Mesenchymal stem cell (in vitro differentiated cells and primary cell): ENCODE data around the gene DNAH7.

Experiments used
- DNase-seq: peaks from one replicate; pipeline ENCODE4 v3.0.0-alpha.2; 2013
- H2AFZ ChIP-seq: one replicate; pipeline ENCODE4 v1.6.1; 2013; ENCODE audit warnings: low read depth, mild to moderate bottlenecking, control low read depth, inconsistent platforms, low read length, moderate library complexity
- H2AK5ac ChIP-seq: 2 replicates; pipeline ENCODE4 v1.6.1; 2013; ENCODE audit warnings: low read length, moderate library complexity, mild to moderate bottlenecking, inconsistent platforms; ENCODE audit not compliant: severe bottlenecking
- H2BK120ac ChIP-seq: one replicate; pipeline ENCODE4 v1.6.1; 2013; ENCODE audit warnings: low read depth, mild to moderate bottlenecking, inconsistent platforms, low read length, moderate library complexity
- H2BK12ac ChIP-seq, 2 experiments: one replicate each; pipeline ENCODE4 v1.6.1; 2013; ENCODE audit warnings: inconsistent platforms in 2 of 2, low read length in 2 of 2, mild to moderate bottlenecking in 2 of 2, moderate library complexity in 2 of 2, control low read depth in 1 of 2
- H2BK15ac ChIP-seq: one replicate; pipeline ENCODE4 v1.6.1; 2013; ENCODE audit warnings: mild to moderate bottlenecking, low read depth, inconsistent platforms; ENCODE audit not compliant: poor library complexity, severe bottlenecking
- H2BK5ac ChIP-seq: 2 replicates; pipeline ENCODE4 v1.6.1; 2013; ENCODE audit warnings: low read depth, mild to moderate bottlenecking, low read length, control low read depth, inconsistent platforms; ENCODE audit not compliant: poor library complexity, severe bottlenecking
- H3K14ac ChIP-seq, 2 experiments: one replicate each; pipeline ENCODE4 v1.6.1; 2013; ENCODE audit warnings: inconsistent platforms in 2 of 2, low read length in 2 of 2, control low read depth in 1 of 2, mild to moderate bottlenecking in 1 of 2, moderate library complexity in 1 of 2
- H3K18ac ChIP-seq, 2 experiments: one replicate each; pipeline ENCODE4 v1.6.1; 2013; ENCODE audit warnings: inconsistent platforms in 2 of 2, low read length in 2 of 2, control low read depth in 1 of 2, low read depth in 1 of 2, mild to moderate bottlenecking in 1 of 2
- H3K23ac ChIP-seq, 2 experiments: one replicate each; pipeline ENCODE4 v1.6.1; 2013; ENCODE audit warnings: inconsistent platforms in 2 of 2, low read length in 2 of 2, mild to moderate bottlenecking in 2 of 2, moderate library complexity in 2 of 2, control low read depth in 1 of 2
- H3K27ac ChIP-seq: 2 replicates; pipeline ENCODE4 v1.5.1; 2013; ENCODE audit warnings: mild to moderate bottlenecking, moderate library complexity, low read length, control low read depth, inconsistent platforms; ENCODE audit not compliant: poor library complexity, severe bottlenecking
- H3K27me3 ChIP-seq, 2 experiments: 2 replicates each; pipeline versions ENCODE4 v1.6.1 to v1.7.0; 2013; ENCODE audit warnings: low read length in 2 of 2, mild to moderate bottlenecking in 2 of 2, moderate library complexity in 2 of 2, control low read depth in 1 of 2, inconsistent platforms in 1 of 2; ENCODE audit not compliant: control insufficient read depth in 1 of 2, insufficient read depth in 1 of 2
- H3K36me3 ChIP-seq, 2 experiments: 2 replicates each; pipeline versions ENCODE4 v1.6.1 to v1.7.0; 2013; ENCODE audit warnings: low read length in 2 of 2, control low read depth in 1 of 2, inconsistent platforms in 1 of 2, low read depth in 1 of 2, mild to moderate bottlenecking in 1 of 2; ENCODE audit not compliant: insufficient read depth in 2 of 2, control insufficient read depth in 1 of 2
- H3K4ac ChIP-seq, 2 experiments: one replicate each; pipeline ENCODE4 v1.6.1; 2013; ENCODE audit warnings: inconsistent platforms in 2 of 2, low read length in 2 of 2, mild to moderate bottlenecking in 2 of 2, moderate library complexity in 2 of 2, control low read depth in 1 of 2, low read depth in 1 of 2
- H3K4me1 ChIP-seq: 2 replicates; pipeline ENCODE4 v1.6.1; 2013; ENCODE audit warnings: low read depth, low read length, control low read depth; ENCODE audit not compliant: control insufficient read depth, insufficient read depth
- H3K4me2 ChIP-seq: 2 replicates; pipeline ENCODE4 v1.6.1; 2013; ENCODE audit warnings: low read length, mild to moderate bottlenecking, inconsistent platforms; ENCODE audit not compliant: poor library complexity, severe bottlenecking
- H3K4me3 ChIP-seq, 2 experiments: 2 replicates each; pipeline versions ENCODE4 v1.5.1 to v1.7.0; 2013; ENCODE audit warnings: low read length in 2 of 2, mild to moderate bottlenecking in 2 of 2, control low read depth in 1 of 2, low read depth in 1 of 2; ENCODE audit not compliant: insufficient read depth in 1 of 2
- H3K79me1 ChIP-seq: replicated peaks from 2 replicates; pipeline ENCODE4 v1.6.1; 2013; ENCODE audit warnings: mild to moderate bottlenecking, control low read depth, low read length, inconsistent platforms; ENCODE audit not compliant: poor library complexity, severe bottlenecking
- H3K9ac ChIP-seq: 2 replicates; pipeline ENCODE4 v1.7.0; 2013; ENCODE audit warnings: mild to moderate bottlenecking, low read length, moderate library complexity
- H3K9me3 ChIP-seq: 2 replicates; pipeline ENCODE4 v1.7.0; 2013; ENCODE audit warnings: mild to moderate bottlenecking, low read length; ENCODE audit not compliant: control insufficient read depth
- H4K8ac ChIP-seq: one replicate; pipeline ENCODE4 v1.6.1; 2013; ENCODE audit warnings: inconsistent platforms, mild to moderate bottlenecking, low read length, moderate library complexity
- H4K91ac ChIP-seq: one replicate; pipeline ENCODE4 v1.6.1; 2013; ENCODE audit warnings: mild to moderate bottlenecking, low read length, inconsistent platforms
- WGBS: methylation state at CpG from one replicate; pipeline ENCODE4 v1.1.7; 2013; ENCODE audit warnings: mixed read lengths; 5-methylcytosine and 5-hydroxymethylcytosine counted together

DNAH7 gene

GRCh38 chr2:195859513-195859912 lies 209.1 kb downstream of the DNAH7 start:
- Histone ChIP-seq H3K4ac (no peak overlapping the region), H3K4me1 (no peaks in the 10 kb centered on the region), H3K4me3 (no peak overlapping the region), H4K91ac (no peak overlapping the region), H2AK5ac (no peak overlapping the region), H2BK120ac (no peak overlapping the region), H3K27ac (no peak overlapping the region), H3K9me3 (no peaks in the 10 kb centered on the region), H3K36me3 (no peaks in the 10 kb centered on the region), H3K4me2 (no peak overlapping the region), H3K9ac (no peak overlapping the region), H2BK5ac (no peak overlapping the region), H2BK12ac (no peak overlapping the region), H3K23ac (no peak overlapping the region), H3K27me3 (no peaks in the 10 kb centered on the region), H2AFZ (no peak overlapping the region), H3K18ac (no peak overlapping the region), H2BK15ac (no peak overlapping the region), H3K14ac (no peak overlapping the region), H3K79me1 (no peaks in the 10 kb centered on the region), H4K8ac (no peak overlapping the region)
- DNase-seq: no peak
- WGBS: 89% methylated on average over 2 of the region's 2 CpGs

- H3K23ac ChIP-seq: no peak overlapping the region
- H2BK15ac ChIP-seq: no peak overlapping the region
- no peak overlapping the region for H3K14ac ChIP-seq
- H2AFZ ChIP-seq: no peak overlapping the region
- H2BK12ac ChIP-seq: no peak overlapping the region
- H3K4me1 ChIP-seq: no peaks in the 10 kb centered on the region
- H3K79me1 ChIP-seq: no peaks in the 10 kb centered on the region
- no CpG with 5 or more reads among the region's 2 CpGs for whole genome bisulfite sequencing
- H3K4ac ChIP-seq: no peak overlapping the region
- H3K27me3 ChIP-seq: no peaks in the 10 kb centered on the region
- H3K4me2 ChIP-seq: no peak overlapping the region
- no peaks in the 10 kb centered on the region for H3K36me3 ChIP-seq
- H4K91ac ChIP-seq: no peak overlapping the region
- no peak for DNase-seq
- H3K27ac ChIP-seq: no peak overlapping the region
- no peak overlapping the region for H2BK120ac ChIP-seq
- no peaks in the 10 kb centered on the region for H3K9me3 ChIP-seq
- H3K4me3 ChIP-seq: no peak overlapping the region
- no peak overlapping the region for H2BK5ac ChIP-seq
- H2AK5ac ChIP-seq: no peak overlapping the region
- no peak overlapping the region for H3K18ac ChIP-seq
- H3K9ac ChIP-seq: no peak overlapping the region
- H4K8ac ChIP-seq: no peak overlapping the region
Observed at GRCh38 chr2:195857132-195857531, 211.5 kb downstream of the DNAH7 start.

- Histone ChIP-seq H3K9ac (no peak overlapping the region), H4K91ac (no peak overlapping the region), H3K4me3 (no peak overlapping the region), H2BK12ac (no peak overlapping the region), H3K27ac (no peak overlapping the region), H2BK15ac (no peak overlapping the region), H3K14ac (no peak overlapping the region), H2BK5ac (no peak overlapping the region), H2BK120ac (no peak overlapping the region), H3K4me2 (no peak overlapping the region), H3K27me3 (no peaks in the 10 kb centered on the region), H3K9me3 (no peaks in the 10 kb centered on the region), H4K8ac (no peak overlapping the region), H3K18ac (no peak overlapping the region), H3K4me1 (no peaks in the 10 kb centered on the region), H3K79me1 (no peaks in the 10 kb centered on the region), H3K4ac (no peak overlapping the region), H2AK5ac (no peak overlapping the region), H3K36me3 (no peaks in the 10 kb centered on the region), H2AFZ (no peak overlapping the region), H3K23ac (no peak overlapping the region)
- 52% methylated on average over 3 of the region's 3 CpGs for WGBS
- no peak for DNase-seq
Observed at GRCh38 chr2:195850764-195851163, 217.9 kb downstream of the DNAH7 start.

GRCh38 chr2:195848119-195848899 lies 220.3 kb downstream of the DNAH7 start:
- H3K4me2 ChIP-seq: no peak overlapping the region
- H3K23ac ChIP-seq: no peak overlapping the region
- H3K18ac ChIP-seq: no peak overlapping the region
- no peak overlapping the region for H2AK5ac ChIP-seq
- no peaks in the 10 kb centered on the region for H3K4me1 ChIP-seq
- DNase-seq: no peak
- H3K27me3 ChIP-seq: no peaks in the 10 kb centered on the region
- no peak overlapping the region for H2AFZ ChIP-seq
- no peak overlapping the region for H3K27ac ChIP-seq
- H4K91ac ChIP-seq: no peak overlapping the region
- WGBS: 86% methylated on average over 4 of the region's 4 CpGs
- no peak overlapping the region for H3K9ac ChIP-seq
- H2BK15ac ChIP-seq: no peak overlapping the region
- no peaks in the 10 kb centered on the region for H3K36me3 ChIP-seq
- H3K9me3 ChIP-seq: no peaks in the 10 kb centered on the region
- no peak overlapping the region for H3K4me3 ChIP-seq
- no peak overlapping the region for H2BK120ac ChIP-seq
- H3K4ac ChIP-seq: no peak overlapping the region
- H2BK5ac ChIP-seq: no peak overlapping the region
- H2BK12ac ChIP-seq: no peak overlapping the region
- no peak overlapping the region for H3K14ac ChIP-seq
- no peak overlapping the region for H4K8ac ChIP-seq
- H3K79me1 ChIP-seq: no peaks in the 10 kb centered on the region
